Kidney epithelial cell (primary cell): Measurements from ENCODE around the gene FAM236C. TPM values are rescaled to one million over a fixed set of nuclear protein-coding genes. Genes with fewer than 3 reads are reported as not detected.
"Not testable (repeated sequence)": the region's sequence is repeated elsewhere in the genome, so short reads cannot be mapped to it uniquely, and the experiment has no call there.

Experiments used
- DNase-seq: peaks from one replicate; pipeline ENCODE4 v3.0.0-alpha.2; 2010; ENCODE audit warnings: low read depth
- H3K27me3 ChIP-seq: 2 replicates; pipeline ENCODE4 v1.6.0; 2011; ENCODE audit warnings: low read length; ENCODE audit not compliant: control insufficient read depth, insufficient read depth
- H3K36me3 ChIP-seq: 2 replicates; pipeline ENCODE4 v1.5.1; 2011; ENCODE audit warnings: low read length; ENCODE audit not compliant: control insufficient read depth, insufficient read depth
- H3K4me3 ChIP-seq: 2 replicates; pipeline ENCODE4 v1.5.1; 2011; ENCODE audit warnings: low read depth, mild to moderate bottlenecking, control low read depth, low read length
- total RNA-seq: library from RNA; depleted of rRNA; stranded (reverse); fragments of >200 nt; gene quantifications from 2 replicates; pipeline ENCODE4 v1.2.3, GENCODE V29; 2015

Gene FAM236C
- not detected in 2 replicates for total RNA-seq

- not testable (repeated sequence) for H3K4me3 ChIP-seq, DNase-seq, H3K36me3 ChIP-seq, H3K27me3 ChIP-seq
Measured at GRCh38 chrX:72912315-72912714, at the start of gene FAM236C. FAM236C (plus strand) TSS chrX:72912615; CDS start chrX:72912715, 100 bp downstream.

DNA sequence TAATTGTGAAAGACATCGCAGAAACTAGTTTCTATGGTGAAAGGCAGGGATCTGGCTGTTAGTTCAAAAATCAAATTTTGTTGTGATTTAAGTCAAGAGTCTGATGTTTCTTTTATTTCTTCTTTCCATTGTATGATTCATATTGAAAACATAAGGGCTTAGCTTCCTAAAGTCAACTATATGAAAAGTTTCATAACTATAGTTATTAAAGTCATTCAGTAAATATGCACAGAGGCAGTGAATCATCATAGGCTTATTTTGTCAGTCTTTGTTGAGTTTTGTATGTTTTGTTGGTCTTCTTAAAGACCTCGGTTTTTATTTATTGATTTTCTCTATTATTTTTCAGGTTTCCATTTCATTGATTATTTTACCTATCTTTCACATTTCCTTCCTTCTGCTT, 29.5 kb upstream of the FAM236C start:
- H3K36me3 ChIP-seq, H3K4me3 ChIP-seq, DNase-seq, H3K27me3 ChIP-seq: not testable (repeated sequence)

DNA sequence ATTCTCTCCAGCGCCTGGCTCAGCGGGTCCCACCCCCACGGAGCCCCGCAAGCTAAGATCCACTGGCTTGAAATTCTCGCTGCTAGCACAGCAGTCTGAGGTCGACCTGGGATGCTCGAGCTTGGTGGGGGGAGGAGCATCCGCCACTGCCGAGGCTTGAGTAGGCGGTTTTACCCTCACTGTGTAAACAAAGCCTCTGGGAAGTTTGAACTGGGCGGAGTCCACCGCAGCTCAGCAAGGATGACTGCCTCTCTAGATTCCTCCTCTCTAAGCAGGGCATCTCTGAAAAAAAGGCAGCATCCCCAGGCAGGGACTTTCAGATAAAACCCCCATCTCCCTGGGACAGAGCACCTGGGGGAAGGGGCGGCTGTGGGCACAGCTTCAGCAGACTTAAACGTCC, 22.7 kb upstream of the FAM236C start:
- not testable (repeated sequence) for H3K36me3 ChIP-seq, DNase-seq, H3K4me3 ChIP-seq, H3K27me3 ChIP-seq

- not testable (repeated sequence) for H3K36me3 ChIP-seq, H3K4me3 ChIP-seq, DNase-seq, H3K27me3 ChIP-seq
Measured at GRCh38 chrX:72916096-72916495, 3.7 kb downstream of the FAM236C start.

DNA sequence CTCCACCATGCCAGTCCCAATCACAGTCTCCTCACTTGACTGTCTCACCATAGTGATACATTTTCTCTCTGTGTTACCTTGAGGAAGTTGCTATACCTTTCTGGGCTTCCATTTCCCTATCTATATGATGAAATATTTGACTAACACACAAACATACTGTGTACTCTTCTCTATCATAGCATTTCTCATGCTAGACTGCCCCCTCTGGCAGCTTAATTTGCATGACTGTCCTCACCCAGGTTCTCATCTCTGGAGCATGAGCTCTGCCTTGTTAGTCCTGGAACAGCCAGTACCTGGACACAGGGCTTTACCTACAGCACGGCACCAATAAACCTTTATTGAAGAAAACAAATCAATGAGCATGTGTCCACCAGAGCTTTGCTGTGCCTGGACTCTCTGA, 19.9 kb downstream of the FAM236C start:
- DNase-seq, H3K27me3 ChIP-seq, H3K36me3 ChIP-seq: not testable (repeated sequence)

DNA sequence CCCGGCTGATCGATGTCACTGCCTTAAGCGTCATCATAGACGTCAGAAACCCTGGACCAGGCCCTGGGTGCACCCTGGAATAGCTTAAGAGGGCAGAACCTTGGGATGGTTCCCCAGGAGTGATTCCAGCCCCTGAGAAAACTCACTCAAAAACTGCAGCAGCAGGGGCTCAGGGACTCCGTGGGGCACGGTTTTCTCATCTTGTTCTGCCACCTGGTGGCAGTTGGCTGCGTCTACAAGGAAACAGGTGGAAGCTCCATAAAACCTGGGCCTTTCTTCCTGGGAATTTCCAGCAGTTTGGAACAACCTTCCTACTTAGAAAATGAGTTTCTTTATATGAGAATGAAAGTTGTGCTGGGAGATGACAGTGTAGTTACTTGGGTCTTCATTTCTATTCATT, 24.0 kb downstream of the FAM236C start:
- not testable (repeated sequence) for H3K36me3 ChIP-seq, DNase-seq, H3K27me3 ChIP-seq, H3K4me3 ChIP-seq

More for the DNA sequence above, 19.9 kb downstream of the FAM236C start:
- not testable (repeated sequence) for H3K4me3 ChIP-seq

DNA sequence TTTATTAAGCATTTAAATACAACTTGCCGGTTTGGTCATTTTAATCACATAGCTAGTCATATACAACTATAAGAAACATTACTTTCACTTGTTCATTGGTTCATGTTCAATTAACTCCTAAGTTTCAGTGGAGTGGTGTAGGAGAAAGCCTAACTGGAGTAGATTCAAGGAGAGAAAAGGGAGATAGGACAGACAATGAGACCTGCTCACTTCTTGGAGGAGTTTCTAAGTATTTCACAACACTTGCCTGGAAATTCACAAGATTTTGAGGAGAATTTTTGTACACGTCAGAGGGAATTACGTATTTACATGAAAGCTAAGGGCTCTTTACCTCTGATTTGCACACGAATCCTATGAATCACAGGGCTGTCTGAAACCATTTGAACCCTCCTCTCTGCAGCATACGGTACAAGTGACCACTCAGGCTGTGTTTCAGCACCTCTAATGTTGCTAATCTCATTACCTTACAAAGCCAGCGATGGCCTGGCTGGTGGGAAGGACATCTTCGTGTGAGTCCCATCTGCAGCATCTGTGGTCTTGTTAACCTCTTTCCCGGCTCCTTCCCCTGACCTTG, 24.6 kb downstream of the FAM236C start:
- H3K36me3 ChIP-seq, DNase-seq, H3K4me3 ChIP-seq, H3K27me3 ChIP-seq: not testable (repeated sequence)

GRCh38 chrX:72937906-72938305, 25.5 kb downstream of the FAM236C start, which contains the start of gene FAM236A:
FAM236A (plus strand) TSS chrX:72938206; CDS start chrX:72938263, 57 bp downstream.
- not testable (repeated sequence) for H3K36me3 ChIP-seq

DNA sequence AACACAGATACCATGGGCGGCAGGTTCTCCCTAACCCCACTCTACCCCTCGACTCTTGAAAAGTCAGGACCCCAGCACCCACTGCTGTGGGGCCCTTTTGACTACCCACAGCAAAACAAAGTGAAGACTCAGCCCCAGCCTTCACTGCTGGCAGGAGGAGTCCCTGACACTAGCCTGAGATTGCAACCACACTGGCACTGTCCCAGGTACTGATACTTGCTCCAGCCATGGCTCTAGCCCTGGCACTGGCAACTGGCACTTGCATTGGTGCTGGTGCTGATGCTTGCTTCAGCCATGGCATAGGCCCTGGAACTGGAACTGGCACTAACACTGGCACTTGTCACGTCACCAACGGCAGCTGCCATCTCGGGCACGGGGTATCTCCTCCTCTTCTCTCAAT, 29.9 kb downstream of the FAM236C start:
- H3K4me3 ChIP-seq, result not testable (repeated sequence)

More at GRCh38 chrX:72937906-72938305, 25.5 kb downstream of the FAM236C start, which contains the start of gene FAM236A:
- DNase-seq, H3K27me3 ChIP-seq, H3K4me3 ChIP-seq: not testable (repeated sequence)

GRCh38 chrX:72943035-72943818, 30.8 kb downstream of the FAM236C start:
- not testable (repeated sequence) for H3K4me3 ChIP-seq, H3K27me3 ChIP-seq, H3K36me3 ChIP-seq, DNase-seq

More for the DNA sequence above, 29.9 kb downstream of the FAM236C start:
- not testable (repeated sequence) for H3K27me3 ChIP-seq, H3K36me3 ChIP-seq, DNase-seq

DNA sequence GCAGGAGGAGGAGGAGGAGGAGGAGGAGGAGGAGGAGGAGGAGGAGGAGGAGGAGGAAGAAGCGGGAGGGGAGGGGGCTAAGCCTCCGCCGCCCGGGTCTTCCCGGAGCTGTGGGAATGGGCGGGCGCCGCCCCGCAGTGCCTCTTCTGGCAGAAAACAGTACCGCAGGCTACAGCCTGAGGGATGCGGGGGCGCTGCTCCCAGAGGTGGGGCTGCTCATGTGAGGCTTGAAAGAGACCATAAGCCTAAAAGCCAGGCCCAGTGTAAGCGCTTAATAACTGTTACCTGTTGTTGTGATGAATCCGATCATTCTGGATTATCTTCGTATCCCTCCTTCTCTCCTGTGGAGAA, 31.4 kb downstream of the FAM236C start, which contains the start of gene DMRTC1:
TSS of gene DMRTC1 (minus strand) at position 19 of the 351 bp plus-strand sequence. CDS start 68,143 bp downstream, outside the sequence.
- not testable (repeated sequence) for DNase-seq

DNA sequence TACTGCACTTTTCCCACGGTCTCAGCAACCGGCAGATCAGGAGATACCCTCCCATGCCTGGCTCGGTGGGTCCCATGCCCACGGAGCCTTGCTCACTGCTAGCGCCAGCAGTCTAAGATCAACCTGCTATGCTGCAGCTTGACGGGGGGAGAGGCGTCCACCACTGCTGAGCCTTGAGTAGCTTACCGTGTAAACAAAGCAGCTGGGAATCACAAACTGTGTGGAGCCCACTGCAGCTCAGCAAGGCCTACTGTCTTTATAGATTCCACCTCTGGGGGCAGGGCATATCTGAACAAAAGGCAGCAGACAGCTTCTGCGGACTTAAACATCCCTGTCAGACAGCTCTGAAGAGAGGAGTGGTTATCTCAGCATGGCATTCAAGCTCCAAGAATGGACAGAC, 47.6 kb downstream of the FAM236C start:
- H3K27me3 ChIP-seq, DNase-seq, H3K4me3 ChIP-seq, H3K36me3 ChIP-seq: not testable (repeated sequence)

More for the DNA sequence above, 31.4 kb downstream of the FAM236C start, which contains the start of gene DMRTC1:
- not testable (repeated sequence) for H3K27me3 ChIP-seq, H3K4me3 ChIP-seq, H3K36me3 ChIP-seq
